NCI-H526 treated with DMSO at 0.1 percent for 48 hours (cell line): Measurements from ENCODE around the gene NDC80.
A peak's percentile ranks its signal among the peaks of the same experiment; 100 is the strongest.
"Not testable (repeated sequence)": the region's sequence is repeated elsewhere in the genome, so short reads cannot be mapped to it uniquely, and the experiment has no call there.

Experiments used
- DNase-seq: peaks from one replicate; lab custom pipeline; 2025; lab: John Stamatoyannopoulos, UW

Gene NDC80

GRCh38 chr18:2627821-2628276 is 56.5 kb downstream of the NDC80 start:
- DNase-seq: no peak

- no peak for DNase-seq
These were observed 57.6 kb downstream of the NDC80 start for GRCh38 chr18:2629003-2629402.

- DNase-seq: no peak
These were observed 64.2 kb downstream of the NDC80 start for GRCh38 chr18:2635586-2635985.

- no peak for DNase-seq
These were observed 64.8 kb downstream of the NDC80 start for GRCh38 chr18:2636126-2636631.

GRCh38 chr18:2641638-2642037 is 70.3 kb downstream of the NDC80 start:
- DNase-seq: no peak

GRCh38 chr18:2642771-2643170 is 71.4 kb downstream of the NDC80 start:
- no peak for DNase-seq

- no peak for DNase-seq
These were observed 73.2 kb downstream of the NDC80 start for GRCh38 chr18:2644535-2644934.

- DNase-seq: no peak
These were observed 80.6 kb downstream of the NDC80 start for GRCh38 chr18:2651981-2652380.

- DNase-seq: no peak
These were observed 82.1 kb downstream of the NDC80 start for GRCh38 chr18:2653467-2653866.

- no peak for DNase-seq
These were observed 83.0 kb downstream of the NDC80 start for GRCh38 chr18:2654169-2654927.

- no peak for DNase-seq
These were observed 83.5 kb downstream of the NDC80 start for GRCh38 chr18:2654928-2655177.

GRCh38 chr18:2655178-2655953 is 84.0 kb downstream of the NDC80 start, which contains the start of gene SMCHD1:
TSS of gene SMCHD1 (plus strand) at chr18:2655726. CDS start at chr18:2656076, 350 bp downstream.
- DNase-seq: peak; percentile 70

- DNase-seq: no peak
These were observed 84.5 kb downstream of the NDC80 start for GRCh38 chr18:2655954-2656236.

GRCh38 chr18:2656237-2656980 is 85.1 kb downstream of the NDC80 start:
- DNase-seq: no peak

- DNase-seq: no peak
These were observed 85.7 kb downstream of the NDC80 start for GRCh38 chr18:2656981-2657512.

GRCh38 chr18:2657788-2658458 is 86.6 kb downstream of the NDC80 start:
- no peak for DNase-seq

- DNase-seq: not testable (repeated sequence)
These were observed 89.5 kb downstream of the NDC80 start for GRCh38 chr18:2660849-2661248.

GRCh38 chr18:2662288-2662687 is 90.9 kb downstream of the NDC80 start:
- not testable (repeated sequence) for DNase-seq

GRCh38 chr18:2662990-2663389 is 91.6 kb downstream of the NDC80 start:
- no peak for DNase-seq
